ENCODE measurements around the gene TLK1. TPM values are rescaled to one million over a fixed set of nuclear protein-coding genes. Genes with fewer than 3 reads are reported as not detected.

The TLK1 gene
- total and polyA plus RNA-seq, 10 of the 15 experiments (the other 5 are each of a cell fraction or from before 2014, with no cell fraction given) = 25.1 to 126 (median 57.3) TPM

- TF ChIP-seq ZBTB11 (CRISPR knock-in tag; IDR thresholded peaks at IDR 0.05) (no peak), POLR2AphosphoS2 (IDR thresholded peaks at IDR 0.05; ENCODE audit: low read depth, low read length) (no peak)
Measured at GRCh38 chr2:171049691-171050090, 111.0 kb downstream of the TLK1 start (continued).

GRCh38 chr2:171046048-171046560 lies 114.6 kb downstream of the TLK1 start:
- H3K4me3 ChIP-seq = no peak overlapping the region
- ChIA-PET RAD21 (ENCODE audit: unreplicated experiment) (no interaction called here), POLR2A (no interaction called here), CTCF (interaction anchor here (0.8 kb wide), 1 partner anchor 16 kb away, joined by 3 read pairs; no protein-coding TSS in a partner anchor), SMC1A (ENCODE audit: uncharacterized antibody, unreplicated experiment) (no interaction called here)
- FAIRE-seq (no peak), DNase-seq (ENCODE audit: low read depth, low spot score) (no peak), ATAC-seq (no peak)
- intact Hi-C loops (cut with micrococcal nuclease; ENCODE audit: unreplicated experiment) = no loop called here
- H3K4me1 ChIP-seq (ENCODE audit: control insufficient read depth, insufficient read depth, low read length) = no peaks in the 10 kb centered on the region
- H3K36me3 ChIP-seq (ENCODE audit: control insufficient read depth in 2 of 2, insufficient read depth in 2 of 2, low read length in 1 of 2) = peaks cover under 1 to 45% of the 10 kb centered on the region in 2 experiments
- H3K9me3 ChIP-seq (replicated peaks; ENCODE audit: control insufficient read depth, insufficient read depth, low read length) = no peaks in the 10 kb centered on the region
- no peak overlapping the region for H3K9ac ChIP-seq (ENCODE audit: control insufficient read depth, insufficient read depth, low read length)
- H3K27me3 ChIP-seq (replicated peaks in 1 of 2; ENCODE audit: control insufficient read depth in 2 of 2, insufficient read depth in 2 of 2, low read length in 1 of 2) = no peaks in the 10 kb centered on the region
- no peak overlapping the region for H2AFZ ChIP-seq (ENCODE audit: control insufficient read depth, low read depth, low read length)
- no peak overlapping the region for H3K27ac ChIP-seq (ENCODE audit: control insufficient read depth, insufficient read depth)
- no peaks in the 10 kb centered on the region; the same call in none of the 2 replicates for H3K79me2 ChIP-seq (ENCODE audit: control insufficient read depth, insufficient read depth, low read length)
- no TSS peak for BruUV-seq (replicated peaks)
- in situ Hi-C loops (cut with MboI) = no loop called here
- no peak overlapping the region for H3K4me2 ChIP-seq (ENCODE audit: control insufficient read depth, insufficient read depth)
- TF ChIP-seq RELA (IDR thresholded peaks at IDR 0.05; ENCODE audit: borderline replicate concordance, partially characterized antibody) (no peak), FOS (IDR thresholded peaks at IDR 0.05; ENCODE audit: borderline replicate concordance, extremely low read depth, insufficient read length) (no peak), BCL11A (IDR thresholded peaks at IDR 0.05; ENCODE audit: low read depth, low read length) (no peak), CBFB (IDR thresholded peaks at IDR 0.05; ENCODE audit: low read depth) (no peak), ATF2 (IDR thresholded peaks at IDR 0.05; ENCODE audit: low read length) (no peak), ZSCAN29 (IDR thresholded peaks at IDR 0.05) (no peak), SREBF1 (IDR thresholded peaks at IDR 0.05; ENCODE audit: low read length) (no peak), CREM (IDR thresholded peaks at IDR 0.05; ENCODE audit: low read depth) (no peak), SMAD1 (IDR thresholded peaks at IDR 0.05; ENCODE audit: low read depth, partially characterized antibody) (no peak)
- 100% methylated on average over 3 of the region's 3 CpGs for WGBS (ENCODE audit: insufficient coverage, insufficient replicate concordance, low lambda C conversion rate, missing lambda C conversion rate)
- no peaks in the 10 kb centered on the region for H4K20me1 ChIP-seq (ENCODE audit: control insufficient read depth, insufficient read depth)
